Liver (tissue), 9 donors: ENCODE data around the gene AMER1. TPM values are rescaled to one million over a fixed set of nuclear protein-coding genes. Genes with fewer than 3 reads are reported as not detected.

Experiments
- DNase-seq: peaks from one replicate; pipeline ENCODE4 v3.0.0-alpha.2; 2017; ENCODE audit warnings: low spot score
- H3K27ac ChIP-seq, 2 donors: one replicate each; pipeline ENCODE4 v1.7.0; 2013; ENCODE audit warnings: inconsistent platforms in 2 of 2, low read length in 2 of 2, control low read depth in 1 of 2, low read depth in 1 of 2, mild to moderate bottlenecking in 1 of 2
- H3K27me3 ChIP-seq, 4 donors: one replicate each; pipeline versions ENCODE4 v1.6.1 to v1.7.0; 2013; ENCODE audit warnings: low read length in 3 of 4, inconsistent platforms in 1 of 4, mild to moderate bottlenecking in 1 of 4, moderate library complexity in 1 of 4; ENCODE audit not compliant: control insufficient read depth in 4 of 4, insufficient read depth in 4 of 4
- H3K36me3 ChIP-seq, 4 donors: one replicate each; pipeline versions ENCODE4 v1.6.1 to v1.7.0; 2013; ENCODE audit warnings: low read length in 3 of 4, mild to moderate bottlenecking in 3 of 4, low read depth in 1 of 4, moderate library complexity in 1 of 4; ENCODE audit not compliant: control insufficient read depth in 4 of 4, insufficient read depth in 3 of 4
- H3K4me1 ChIP-seq, 4 donors: one replicate each; pipeline versions ENCODE4 v1.6.1 to v1.7.0; 2013; ENCODE audit warnings: low read length in 3 of 4, mild to moderate bottlenecking in 3 of 4, moderate library complexity in 1 of 4; ENCODE audit not compliant: control insufficient read depth in 4 of 4, insufficient read depth in 4 of 4
- H3K4me3 ChIP-seq, 3 donors: one replicate each; pipeline versions ENCODE4 v1.6.1 to v1.7.0; 2013; ENCODE audit warnings: low read length in 3 of 3, control low read depth in 1 of 3, low read depth in 1 of 3, mild to moderate bottlenecking in 1 of 3
- H3K9ac ChIP-seq, 2 donors: one replicate each; pipeline ENCODE4 v1.7.0; 2013; ENCODE audit warnings: low read length in 2 of 2, mild to moderate bottlenecking in 2 of 2, moderate library complexity in 2 of 2, control low read depth in 1 of 2, low read depth in 1 of 2
- H3K9me3 ChIP-seq, 4 donors: one replicate each; pipeline versions ENCODE4 v1.6.1 to v1.7.0; 2013; ENCODE audit warnings: low read length in 3 of 4; ENCODE audit not compliant: control insufficient read depth in 4 of 4
- EGR1 ChIP-seq, 2 donors: IDR thresholded peaks; 2 replicates each; pipeline ENCODE4 v1.6.1; 2016 to 2018; ENCODE audit warnings: antibody characterized with exemption in 2 of 2, low read depth in 2 of 2
- FOXA1 ChIP-seq: IDR thresholded peaks from 2 replicates; pipeline ENCODE4 v1.6.1; 2016; ENCODE audit warnings: antibody characterized with exemption
- FOXA2 ChIP-seq: IDR thresholded peaks from 2 replicates; pipeline ENCODE4 v1.6.1; 2016; ENCODE audit warnings: antibody characterized with exemption
- HNF4A ChIP-seq, 2 donors: conservative IDR thresholded peaks; 2 replicates each; pipeline ENCODE4 v1.6.1; 2016; ENCODE audit warnings: antibody characterized with exemption in 2 of 2, mild to moderate bottlenecking in 2 of 2
- HNF4G ChIP-seq: IDR thresholded peaks from 2 replicates; pipeline ENCODE4 v1.6.1; 2016; ENCODE audit warnings: antibody characterized with exemption
- RAD21 ChIP-seq, 2 donors: IDR thresholded peaks; 2 replicates each; pipeline ENCODE4 v1.6.1; 2016; ENCODE audit warnings: antibody characterized with exemption in 2 of 2, mild to moderate bottlenecking in 2 of 2
- SP1 ChIP-seq: IDR thresholded peaks from 2 replicates; pipeline ENCODE4 v1.6.1; 2018; ENCODE audit warnings: antibody characterized with exemption, mild to moderate bottlenecking
- TAF1 ChIP-seq: conservative IDR thresholded peaks from 2 replicates; pipeline ENCODE4 v1.6.1; 2016; ENCODE audit warnings: antibody characterized with exemption, mild to moderate bottlenecking
- YY1 ChIP-seq: IDR thresholded peaks from 2 replicates; pipeline ENCODE4 v1.6.1; 2016; ENCODE audit warnings: antibody characterized with exemption, mild to moderate bottlenecking
- WGBS: extraction: QIAGEN DNeasy Blood & Tissue Kit; methylation state at CpG from one replicate; pipeline ENCODE4 v1.1.7; 2013; 5-methylcytosine and 5-hydroxymethylcytosine counted together
- polyA plus RNA-seq, 2 donors: library from polyadenylated mRNA; stranded (reverse) in 1 of 2; unstranded in 1 of 2; fragments of 200-250 nt in 1 of 2; fragments of >200 nt in 1 of 2; fragmentation: Nextera tagmentation in 1 of 2; extraction: Ambion mirVana in 1 of 2; gene quantifications; one replicate each; pipeline versions ENCODE4 v1.2.1 to v1.2.3, GENCODE V29; 2013 to 2015
- total RNA-seq, 2 donors: library from RNA; depleted of rRNA; stranded (reverse); fragments of >200 nt; gene quantifications; one replicate each; pipeline ENCODE4 v1.2.3, GENCODE V29; 2014
- TF ChIP-seq, protein P1 (sequence below): IDR thresholded peaks from 2 replicates; pipeline ENCODE4 v1.6.1; 2016; ENCODE audit warnings: antibody characterized with exemption
- TF ChIP-seq, protein P2 (sequence below): fragments of 150-350 bp; IDR thresholded peaks from 2 replicates; pipeline ENCODE4 v1.5.1; 2017; ENCODE audit warnings: improper control_type of control experiment, low read depth, low read length; ENCODE audit not compliant: missing input control
- TF ChIP-seq, protein P3 (sequence below): IDR thresholded peaks from 2 replicates; pipeline ENCODE4 v1.6.1; 2016; ENCODE audit warnings: antibody characterized with exemption, mild to moderate bottlenecking
- TF ChIP-seq, protein P4 (sequence below): IDR thresholded peaks from 2 replicates; pipeline ENCODE4 v1.6.1; 2016; ENCODE audit warnings: antibody characterized with exemption
- donor health status: healthy.
- donor health status: healthy.
- donor health status: healthy.
- donor health status: healthy.
- donor health status: healthy.

Gene AMER1
- total RNA-seq (1 to 10 TPM; 2.7 to 5.2 TPM), polyA plus RNA-seq (1 to 10 TPM in 1 of 2 donors, under 1 TPM in 1; 0.40 to 1.3 TPM)

DNA sequence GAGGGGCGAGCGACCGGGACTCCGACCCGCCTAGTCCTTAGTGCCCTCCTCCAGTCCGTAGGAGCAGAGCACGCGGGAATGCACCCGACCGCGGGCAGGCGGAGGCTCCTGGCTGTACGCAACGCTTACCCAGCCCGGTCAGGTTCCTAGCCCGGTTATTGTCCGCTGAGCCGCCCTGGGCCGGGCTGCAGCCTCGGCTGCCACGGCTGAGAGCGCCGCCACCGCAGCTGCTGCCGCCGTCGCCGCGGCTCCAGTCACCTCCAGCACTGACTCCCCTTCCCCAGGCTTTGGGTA lies at the start of gene AMER1:
AMER1 (minus strand) TSS at position 268 of the 294 bp plus-strand sequence. CDS start 12,422 bp downstream, outside the sequence.
- 4% methylated on average over 29 of the region's 29 CpGs for WGBS
- Histone ChIP-seq H3K27ac (peak within 1 kb of the TSS; percentile 91 to 96), H3K4me1 (peaks cover 0 to 32% (median 20%) of the 10 kb centered on the region in 4 donors), H3K27me3 (no peaks in the 10 kb centered on the region), H3K9ac (peak within 1 kb of the TSS; percentile 52 to 73), H3K36me3 (no peaks in the 10 kb centered on the region), H3K9me3 (no peaks in the 10 kb centered on the region), H3K4me3 (peak within 1 kb of the TSS; percentile 67 to 82 (median 75))
- TF ChIP-seq TAF1 (no peak), HNF4A (conservative IDR thresholded peaks at IDR 0.05) (no peak), EGR1 (IDR thresholded peaks at IDR 0.05; ENCODE audit: low read depth in 2 of 2) (no peak)
- TF ChIP-seq, protein P1, sequence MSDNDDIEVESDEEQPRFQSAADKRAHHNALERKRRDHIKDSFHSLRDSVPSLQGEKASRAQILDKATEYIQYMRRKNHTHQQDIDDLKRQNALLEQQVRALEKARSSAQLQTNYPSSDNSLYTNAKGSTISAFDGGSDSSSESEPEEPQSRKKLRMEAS = no peak
- DNase-seq = no peak

DNA sequence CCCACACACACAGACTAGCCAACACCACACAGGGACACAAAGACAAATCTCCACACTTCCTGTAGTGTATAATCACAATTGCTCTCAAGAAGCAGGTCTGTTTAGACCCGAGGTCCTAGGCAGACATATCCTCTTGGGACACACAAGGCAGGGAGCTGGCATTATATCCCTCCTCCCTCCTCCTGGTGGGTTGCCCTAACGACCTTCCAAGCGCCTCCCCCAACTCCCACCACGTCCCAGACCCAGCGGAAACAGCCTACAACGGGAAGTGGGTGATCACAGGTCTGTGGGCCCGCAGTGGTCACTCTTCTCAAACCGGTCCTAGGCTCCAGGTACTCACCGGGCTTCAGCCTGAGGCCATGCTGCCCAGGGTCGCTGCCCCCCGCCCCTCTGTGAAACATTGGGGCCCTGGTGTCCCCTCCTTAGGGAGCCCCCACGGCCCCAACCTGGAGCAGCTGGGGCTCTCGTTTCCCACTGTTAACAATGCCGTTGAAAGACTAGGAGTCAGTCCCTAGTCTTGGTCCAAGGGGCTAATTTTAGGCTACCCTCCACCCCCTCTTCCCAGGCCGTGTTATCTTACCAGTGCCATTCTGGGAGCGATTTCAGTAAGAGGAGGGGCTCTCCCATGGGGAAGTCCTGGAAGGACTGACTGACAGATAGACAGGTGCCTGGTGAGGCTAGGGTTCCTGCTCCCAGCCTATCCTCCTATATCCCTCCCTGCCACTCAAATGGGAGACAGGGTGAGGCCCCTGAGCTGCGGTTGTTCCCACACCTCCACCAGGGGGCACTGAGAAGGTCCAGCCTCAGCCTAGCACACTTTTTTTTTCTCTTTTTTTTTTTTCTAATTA lies 24.8 kb upstream of the AMER1 start, which contains the start of gene ASB12:
ASB12 (minus strand) TSS at position 485 of the 848 bp plus-strand sequence. CDS start 4,957 bp downstream, outside the sequence.
- Histone ChIP-seq H3K27me3 (no peaks in the 10 kb centered on the region), H3K36me3 (no peaks in the 10 kb centered on the region), H3K9ac (no peak within 1 kb of the TSS), H3K4me3 (no peak within 1 kb of the TSS), H3K27ac (no peak within 1 kb of the TSS), H3K9me3 (no peaks in the 10 kb centered on the region), H3K4me1 (no peaks in the 10 kb centered on the region)
- TF ChIP-seq HNF4G = no peak
- TF ChIP-seq RAD21 (IDR thresholded peaks at IDR 0.05) = no peak
- no peak for TF ChIP-seq TAF1
- 81% methylated on average over 17 of the region's 17 CpGs for WGBS
- no peak for DNase-seq

DNA sequence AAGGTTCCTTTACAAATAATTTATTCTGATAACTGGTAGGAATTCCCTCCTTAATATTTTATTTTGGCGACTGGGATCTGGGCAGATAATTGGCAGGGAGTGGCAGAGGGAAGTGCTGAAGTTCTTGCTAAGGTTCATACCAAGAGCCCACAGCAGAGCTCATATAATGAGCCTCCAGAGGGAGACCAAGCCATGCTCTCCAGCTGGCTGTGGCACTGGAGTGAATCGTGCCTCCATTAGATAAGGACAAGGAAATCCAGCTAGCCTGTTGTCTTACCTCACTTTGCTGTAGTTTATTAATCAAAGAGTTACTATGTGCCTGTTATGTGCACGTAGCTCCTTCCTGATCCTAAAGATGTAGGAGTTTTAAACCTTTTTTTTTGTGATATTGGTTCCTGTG lies 23.6 kb upstream of the AMER1 start:
- no peak overlapping the region for H3K4me3 ChIP-seq
- no peaks in the 10 kb centered on the region for H3K27me3 ChIP-seq
- DNase-seq = no peak
- H3K4me1 ChIP-seq = no peaks in the 10 kb centered on the region
- 51% methylated on average over 3 of the region's 3 CpGs for WGBS
- no peak for TF ChIP-seq RAD21 (IDR thresholded peaks at IDR 0.05)
- no peak for TF ChIP-seq EGR1 (IDR thresholded peaks at IDR 0.05; ENCODE audit: low read depth in 2 of 2)
- TF ChIP-seq, protein P1 = no peak
- no peak for TF ChIP-seq TAF1
- TF ChIP-seq YY1 = no peak
- TF ChIP-seq, protein P2, sequence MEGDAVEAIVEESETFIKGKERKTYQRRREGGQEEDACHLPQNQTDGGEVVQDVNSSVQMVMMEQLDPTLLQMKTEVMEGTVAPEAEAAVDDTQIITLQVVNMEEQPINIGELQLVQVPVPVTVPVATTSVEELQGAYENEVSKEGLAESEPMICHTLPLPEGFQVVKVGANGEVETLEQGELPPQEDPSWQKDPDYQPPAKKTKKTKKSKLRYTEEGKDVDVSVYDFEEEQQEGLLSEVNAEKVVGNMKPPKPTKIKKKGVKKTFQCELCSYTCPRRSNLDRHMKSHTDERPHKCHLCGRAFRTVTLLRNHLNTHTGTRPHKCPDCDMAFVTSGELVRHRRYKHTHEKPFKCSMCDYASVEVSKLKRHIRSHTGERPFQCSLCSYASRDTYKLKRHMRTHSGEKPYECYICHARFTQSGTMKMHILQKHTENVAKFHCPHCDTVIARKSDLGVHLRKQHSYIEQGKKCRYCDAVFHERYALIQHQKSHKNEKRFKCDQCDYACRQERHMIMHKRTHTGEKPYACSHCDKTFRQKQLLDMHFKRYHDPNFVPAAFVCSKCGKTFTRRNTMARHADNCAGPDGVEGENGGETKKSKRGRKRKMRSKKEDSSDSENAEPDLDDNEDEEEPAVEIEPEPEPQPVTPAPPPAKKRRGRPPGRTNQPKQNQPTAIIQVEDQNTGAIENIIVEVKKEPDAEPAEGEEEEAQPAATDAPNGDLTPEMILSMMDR = no peak
- no peak for TF ChIP-seq FOXA1
- TF ChIP-seq, protein P3, sequence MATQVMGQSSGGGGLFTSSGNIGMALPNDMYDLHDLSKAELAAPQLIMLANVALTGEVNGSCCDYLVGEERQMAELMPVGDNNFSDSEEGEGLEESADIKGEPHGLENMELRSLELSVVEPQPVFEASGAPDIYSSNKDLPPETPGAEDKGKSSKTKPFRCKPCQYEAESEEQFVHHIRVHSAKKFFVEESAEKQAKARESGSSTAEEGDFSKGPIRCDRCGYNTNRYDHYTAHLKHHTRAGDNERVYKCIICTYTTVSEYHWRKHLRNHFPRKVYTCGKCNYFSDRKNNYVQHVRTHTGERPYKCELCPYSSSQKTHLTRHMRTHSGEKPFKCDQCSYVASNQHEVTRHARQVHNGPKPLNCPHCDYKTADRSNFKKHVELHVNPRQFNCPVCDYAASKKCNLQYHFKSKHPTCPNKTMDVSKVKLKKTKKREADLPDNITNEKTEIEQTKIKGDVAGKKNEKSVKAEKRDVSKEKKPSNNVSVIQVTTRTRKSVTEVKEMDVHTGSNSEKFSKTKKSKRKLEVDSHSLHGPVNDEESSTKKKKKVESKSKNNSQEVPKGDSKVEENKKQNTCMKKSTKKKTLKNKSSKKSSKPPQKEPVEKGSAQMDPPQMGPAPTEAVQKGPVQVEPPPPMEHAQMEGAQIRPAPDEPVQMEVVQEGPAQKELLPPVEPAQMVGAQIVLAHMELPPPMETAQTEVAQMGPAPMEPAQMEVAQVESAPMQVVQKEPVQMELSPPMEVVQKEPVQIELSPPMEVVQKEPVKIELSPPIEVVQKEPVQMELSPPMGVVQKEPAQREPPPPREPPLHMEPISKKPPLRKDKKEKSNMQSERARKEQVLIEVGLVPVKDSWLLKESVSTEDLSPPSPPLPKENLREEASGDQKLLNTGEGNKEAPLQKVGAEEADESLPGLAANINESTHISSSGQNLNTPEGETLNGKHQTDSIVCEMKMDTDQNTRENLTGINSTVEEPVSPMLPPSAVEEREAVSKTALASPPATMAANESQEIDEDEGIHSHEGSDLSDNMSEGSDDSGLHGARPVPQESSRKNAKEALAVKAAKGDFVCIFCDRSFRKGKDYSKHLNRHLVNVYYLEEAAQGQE = no peak
- no peak for TF ChIP-seq FOXA2
- TF ChIP-seq, protein P4, sequence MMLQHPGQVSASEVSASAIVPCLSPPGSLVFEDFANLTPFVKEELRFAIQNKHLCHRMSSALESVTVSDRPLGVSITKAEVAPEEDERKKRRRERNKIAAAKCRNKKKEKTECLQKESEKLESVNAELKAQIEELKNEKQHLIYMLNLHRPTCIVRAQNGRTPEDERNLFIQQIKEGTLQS = no peak
- no peak for TF ChIP-seq SP1
- no peak for TF ChIP-seq HNF4A (conservative IDR thresholded peaks at IDR 0.05)
- no peak overlapping the region for H3K9ac ChIP-seq
- no peaks in the 10 kb centered on the region for H3K9me3 ChIP-seq
- no peak overlapping the region for H3K27ac ChIP-seq
- no peaks in the 10 kb centered on the region for H3K36me3 ChIP-seq
